Renal pelvis (tissue), 4 donors: ENCODE results near the gene PRKCB. TPM values are rescaled to one million over a fixed set of nuclear protein-coding genes. Genes with fewer than 3 reads are reported as not detected.
A peak's percentile ranks its signal among the peaks of the same experiment; 100 is the strongest.

Experiments
- DNase-seq: peaks from one replicate; pipeline ENCODE4 v3.0.0-alpha.2; 2013
- polyA plus RNA-seq, 3 donors: library from polyadenylated mRNA; unstranded; fragments of 120-200 nt; gene quantifications; one replicate each; pipeline ENCODE4 v1.2.1, GENCODE V29; 2013; ENCODE audit not compliant: insufficient read length in 3 of 3

The PRKCB gene
- polyA plus RNA-seq, 3 donors: 2.6 to 4.5 (median 3.8) TPM

DNA sequence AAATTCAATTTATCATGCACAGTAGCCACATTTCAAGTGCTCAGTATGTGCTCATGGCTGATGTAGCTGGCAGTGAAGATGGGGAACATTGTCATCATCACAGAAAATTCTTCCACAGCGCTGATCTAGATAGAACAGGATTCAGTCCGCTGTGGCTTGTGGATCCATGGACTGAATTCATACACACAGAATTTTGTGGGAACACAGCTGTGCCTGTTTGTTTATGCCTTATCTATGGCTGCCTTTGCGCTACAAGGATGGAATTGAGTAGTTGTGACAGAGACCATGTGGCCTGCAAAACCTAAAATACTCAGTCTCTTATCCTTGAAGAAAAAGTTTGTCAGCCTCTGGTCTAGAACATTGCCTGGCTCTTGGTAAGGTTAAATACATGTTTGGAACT is 128.4 kb downstream of the PRKCB start:
- DNase-seq: no peak

DNA sequence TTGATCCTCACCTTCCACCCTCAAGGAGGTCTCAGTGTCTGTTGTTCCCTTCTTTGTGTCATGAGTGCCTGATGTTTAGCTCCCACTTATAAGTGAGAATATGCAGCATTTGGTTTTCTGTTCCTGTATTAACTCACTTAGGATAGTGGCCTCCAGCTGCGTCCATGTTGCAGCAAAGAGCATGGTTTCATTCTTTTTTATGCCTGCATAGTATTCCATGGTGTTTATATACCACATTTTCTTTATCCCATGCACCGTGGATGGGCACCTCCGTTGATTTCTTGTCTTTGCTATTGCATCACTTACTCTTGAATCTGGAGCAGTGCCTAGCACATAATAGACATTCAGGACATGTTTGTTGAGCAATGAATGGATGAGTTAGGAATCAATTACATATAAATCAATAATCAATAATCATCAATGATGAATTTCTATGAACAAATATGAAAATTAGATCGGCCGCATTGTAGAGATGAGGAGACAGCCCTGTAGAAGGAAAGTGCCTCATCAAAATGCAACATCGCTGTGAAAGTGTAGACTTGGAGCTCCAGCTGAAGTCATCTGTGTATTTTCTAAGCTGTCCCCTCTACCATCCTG is 129.5 kb downstream of the PRKCB start:
- no peak for DNase-seq

- DNase-seq: no peak
These were observed 131.0 kb downstream of the PRKCB start for GRCh38 chr16:23966597-23967394.

GRCh38 chr16:23967775-23968174 is 132.0 kb downstream of the PRKCB start:
- no peak for DNase-seq

DNA sequence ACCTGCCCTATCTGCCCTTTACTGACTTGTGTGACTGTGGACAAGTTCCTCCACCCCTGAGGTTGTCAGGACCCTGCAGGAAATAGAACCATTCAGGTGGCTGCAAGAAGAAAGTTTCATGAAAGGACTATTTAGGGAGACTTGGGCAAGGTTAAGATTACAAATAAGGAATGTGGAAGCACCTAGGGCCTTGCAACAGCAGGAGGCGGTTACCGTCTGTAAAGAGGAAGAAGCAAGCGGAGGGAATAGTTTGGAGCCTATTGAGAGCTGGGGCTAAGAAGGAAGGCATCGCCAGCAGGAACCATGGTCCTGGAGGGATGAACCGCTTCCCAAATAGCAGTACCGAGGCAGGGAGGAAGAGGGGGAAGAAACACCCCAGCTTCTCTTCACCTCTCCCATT is 132.4 kb downstream of the PRKCB start:
- DNase-seq: no peak

DNA sequence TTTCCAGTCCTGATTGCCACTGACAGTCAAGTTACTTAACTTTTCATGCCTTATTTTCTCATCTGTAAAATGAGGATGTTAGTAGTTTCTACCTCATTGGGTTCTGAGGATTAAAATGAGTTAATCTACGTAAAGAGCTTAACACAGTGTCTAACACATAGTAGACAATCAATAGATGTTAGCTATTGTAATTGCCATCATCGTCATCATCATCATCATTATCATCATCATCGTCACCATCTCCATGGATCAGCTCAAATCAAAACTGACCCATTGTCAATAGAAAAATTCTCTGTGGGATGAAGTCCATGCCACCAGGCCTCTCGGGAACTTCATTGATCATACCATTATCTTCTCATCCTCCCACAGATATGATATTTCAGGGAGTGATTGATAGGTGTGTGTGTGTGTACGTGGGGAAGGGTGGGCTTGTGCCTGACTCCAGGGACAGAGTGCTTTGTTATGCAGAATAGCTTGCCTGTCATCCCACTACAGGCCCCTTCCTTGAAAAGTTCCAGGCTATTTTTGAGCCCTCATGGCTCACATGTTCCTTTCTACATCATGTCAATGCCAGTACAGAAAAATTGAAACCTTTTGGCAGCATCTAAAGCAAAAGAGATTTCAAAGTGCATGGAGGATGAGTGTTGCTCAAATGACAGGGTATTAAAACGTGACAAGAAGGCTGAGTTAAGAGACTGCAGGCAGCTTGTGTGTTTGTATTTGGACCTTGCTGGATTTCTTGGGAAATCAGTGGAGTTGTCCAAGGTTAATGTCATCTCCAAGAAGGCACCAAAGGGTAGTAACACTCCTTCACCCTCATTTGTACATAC is 133.9 kb downstream of the PRKCB start:
- DNase-seq: no peak

DNA sequence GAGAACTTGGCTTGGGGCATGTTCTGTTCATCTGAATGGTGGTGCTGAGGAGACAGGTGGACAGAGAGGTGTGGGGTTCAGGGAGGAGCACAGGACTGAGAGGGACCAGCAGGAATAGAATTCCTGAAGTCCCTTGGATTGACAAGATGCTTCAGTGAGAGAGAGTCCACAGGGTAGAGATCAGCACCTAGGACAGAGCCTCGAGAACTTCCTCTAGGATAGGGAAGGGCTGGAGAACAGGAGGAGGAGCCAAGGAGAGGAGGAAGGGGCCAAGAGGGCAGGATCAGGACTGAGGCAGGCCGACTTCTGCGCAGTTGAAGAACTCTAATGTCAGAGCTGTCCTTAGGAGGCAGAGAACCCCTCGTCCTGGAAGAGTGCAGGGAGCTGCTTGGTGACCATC is 138.4 kb downstream of the PRKCB start:
- DNase-seq: peak; percentile 28

- DNase-seq: no peak
These were observed 139.5 kb downstream of the PRKCB start for GRCh38 chr16:23975293-23975692.

GRCh38 chr16:23976091-23976490 is 140.3 kb downstream of the PRKCB start:
- DNase-seq: no peak

DNA sequence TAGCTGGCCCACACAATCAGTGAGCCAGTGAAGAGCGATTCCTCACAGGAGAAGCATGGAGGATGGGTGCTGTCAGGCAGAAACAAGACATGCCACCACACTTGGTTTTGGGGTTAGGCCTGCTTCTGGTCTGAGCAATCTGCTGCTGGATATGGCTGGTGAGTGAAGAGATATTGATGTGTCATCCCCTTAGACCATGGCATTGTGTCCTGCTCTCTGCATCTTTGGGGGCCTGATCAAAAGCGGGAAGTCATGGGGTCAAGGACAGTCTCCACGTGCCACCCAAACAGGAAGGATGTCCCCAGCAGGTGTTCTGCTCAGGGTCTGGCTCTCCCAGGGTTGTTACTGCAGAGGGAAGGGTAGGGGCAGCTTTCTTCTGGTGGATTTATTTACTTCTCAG is 140.7 kb downstream of the PRKCB start:
- DNase-seq: no peak

DNA sequence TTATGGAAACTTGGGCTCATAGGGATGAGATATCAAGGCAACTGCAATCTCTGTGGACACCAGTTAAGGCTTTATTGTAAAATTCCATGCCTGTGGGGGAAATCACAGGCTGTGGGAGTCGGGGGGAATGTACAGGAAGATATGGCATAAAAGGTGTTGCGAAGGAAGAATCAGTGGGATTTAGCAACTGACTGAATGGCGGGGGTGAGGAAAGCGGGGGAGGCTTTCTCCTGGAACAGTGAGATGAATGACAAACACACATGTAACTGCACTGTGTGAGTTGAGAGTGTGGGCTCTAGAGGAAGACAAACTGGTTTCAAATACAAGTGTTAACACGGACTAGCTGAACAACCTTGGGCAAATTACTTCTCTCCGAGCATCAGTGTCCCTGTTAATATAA is 143.7 kb downstream of the PRKCB start:
- DNase-seq: no peak

DNA sequence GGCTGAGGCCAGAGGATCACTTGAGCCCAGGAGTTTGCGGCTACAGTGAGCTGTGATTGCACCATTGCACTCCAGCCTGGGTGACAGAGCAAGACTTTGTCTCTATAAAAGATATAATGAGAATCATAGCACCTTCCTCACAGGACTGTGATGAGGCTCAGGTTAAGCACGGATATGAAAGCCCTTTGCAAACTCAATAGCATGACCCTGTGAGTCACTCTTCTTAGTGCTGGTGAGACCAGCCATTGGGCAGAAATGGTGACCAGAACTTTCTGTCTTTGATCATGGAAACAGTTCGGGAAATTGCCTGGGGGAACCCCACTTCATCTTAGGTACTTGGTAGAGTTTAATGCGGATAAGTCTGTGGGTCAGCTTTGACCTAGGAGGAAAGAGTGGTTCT is 144.2 kb downstream of the PRKCB start:
- no peak for DNase-seq

GRCh38 chr16:23981429-23982399 is 145.9 kb downstream of the PRKCB start:
- no peak for DNase-seq

DNA sequence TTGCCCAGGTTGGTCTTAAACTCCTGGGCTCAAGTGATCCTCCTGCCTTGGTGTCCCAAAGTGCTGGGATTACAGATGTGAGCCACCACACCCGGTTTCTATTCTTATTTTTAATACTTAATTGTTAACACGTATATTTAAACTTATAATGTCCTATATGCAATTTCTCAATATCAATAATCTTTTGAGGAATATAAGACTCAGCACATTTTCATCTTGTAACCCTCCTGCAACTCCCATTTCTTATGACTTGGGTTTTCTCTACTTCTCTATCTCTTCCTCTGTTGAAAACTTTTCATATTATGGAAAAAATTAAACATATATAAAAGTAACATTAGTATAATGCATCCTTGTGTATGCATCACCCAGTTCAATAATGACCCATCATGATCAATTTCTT is 150.7 kb downstream of the PRKCB start:
- no peak for DNase-seq

DNA sequence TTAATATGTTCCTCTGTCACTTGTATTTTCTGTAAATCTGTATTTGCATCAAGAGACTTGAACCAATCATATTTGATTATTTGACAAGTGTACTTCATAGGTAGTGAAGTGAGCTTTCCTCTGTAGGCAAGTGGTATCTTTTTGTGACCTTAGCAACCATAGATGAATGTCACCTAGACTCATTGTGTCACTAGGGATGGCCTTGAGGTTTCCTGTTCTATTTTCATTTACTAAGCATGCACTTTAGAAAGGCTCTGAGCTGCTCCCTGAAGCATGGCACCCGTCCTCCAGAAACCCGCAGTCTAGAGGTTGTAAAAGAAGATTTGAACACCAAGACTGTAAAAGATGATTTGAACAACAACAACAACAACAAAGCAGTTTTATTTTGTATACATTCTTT is 151.7 kb downstream of the PRKCB start:
- no peak for DNase-seq

GRCh38 chr16:23990507-23990906 is 154.7 kb downstream of the PRKCB start:
- DNase-seq: no peak

GRCh38 chr16:23991066-23991465 is 155.3 kb downstream of the PRKCB start:
- DNase-seq: no peak

- no peak for DNase-seq
These were observed 158.8 kb downstream of the PRKCB start for GRCh38 chr16:23994615-23995014.

- DNase-seq: no peak
These were observed 160.6 kb downstream of the PRKCB start for GRCh38 chr16:23996258-23996955.

DNA sequence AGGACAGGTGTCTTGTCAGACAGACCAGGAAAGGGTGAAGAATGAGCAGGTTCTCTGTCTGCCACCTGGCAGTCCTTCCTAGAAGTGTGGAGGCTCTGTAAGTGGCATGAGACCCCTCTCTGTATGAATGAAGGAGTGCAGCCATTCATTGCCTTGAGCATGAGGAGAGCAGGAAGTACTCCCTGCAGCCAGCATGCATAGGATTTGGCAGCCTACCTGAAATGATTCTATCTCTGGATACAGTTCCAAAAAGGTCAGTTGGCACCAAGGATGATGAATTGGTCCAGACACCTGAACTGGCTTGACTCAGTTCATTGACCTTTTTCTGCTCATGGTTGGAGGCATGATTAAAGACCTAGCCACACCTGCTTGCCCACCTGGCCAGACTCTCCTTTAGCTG is 163.0 kb downstream of the PRKCB start:
- no peak for DNase-seq

DNA sequence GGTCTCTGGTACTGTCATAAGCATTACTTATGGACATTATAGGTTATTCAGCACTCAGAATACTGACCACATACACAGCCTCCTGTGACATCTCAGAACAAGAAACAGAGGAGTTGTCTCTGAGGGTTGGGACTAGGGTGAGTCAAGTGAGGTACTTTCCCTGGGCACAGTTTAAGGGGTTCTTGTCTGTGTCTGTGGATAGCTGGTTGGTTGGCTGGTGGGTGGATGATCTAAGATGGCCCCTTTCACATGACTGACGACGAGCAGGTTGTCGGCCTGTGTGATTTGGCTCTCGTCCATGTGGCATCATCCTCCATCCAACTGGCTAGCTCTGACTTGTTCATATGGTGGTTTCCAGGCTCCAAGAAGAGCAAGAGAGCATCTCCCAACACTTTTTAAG is 163.9 kb downstream of the PRKCB start:
- no peak for DNase-seq
